Coronary artery (tissue), 2 donors: ENCODE data around the gene NSUN4.
"Not testable (repeated sequence)": the region's sequence is repeated elsewhere in the genome, so short reads cannot be mapped to it uniquely, and the experiment has no call there.

Experiments
- DNase-seq: peaks from one replicate; pipeline ENCODE4 v3.0.0-alpha.2; 2017; ENCODE audit warnings: low spot score
- H3K27ac ChIP-seq, 2 donors: fragments of 200-600 bp; sonication (generic); one replicate each; pipeline ENCODE4 v1.5.1; 2016 to 2019
- H3K4me3 ChIP-seq: fragments of 200-600 bp; sonication (generic); 2 replicates; pipeline ENCODE4 v1.5.1; 2016; ENCODE audit warnings: mild to moderate bottlenecking, moderate library complexity
- CTCF ChIP-seq: fragments of 200-600 bp; sonication (generic); IDR thresholded peaks from one replicate; pipeline ENCODE4 v1.5.1; 2019; ENCODE audit warnings: antibody characterized with exemption

The NSUN4 gene

GRCh38 chr1:46333300-46334029 lies 7.1 kb upstream of the NSUN4 start:
- no peak for DNase-seq
- no peak for TF ChIP-seq CTCF

GRCh38 chr1:46334030-46334384 lies 6.6 kb upstream of the NSUN4 start:
- TF ChIP-seq CTCF, result no peak
- no peak for DNase-seq
- H3K27ac ChIP-seq, result no peak overlapping the region
- H3K4me3 ChIP-seq, result no peak overlapping the region

More at GRCh38 chr1:46333300-46334029, 7.1 kb upstream of the NSUN4 start:
- Histone ChIP-seq H3K27ac (no peak overlapping the region), H3K4me3 (no peak overlapping the region)

GRCh38 chr1:46335081-46335480 lies 5.5 kb upstream of the NSUN4 start:
- Histone ChIP-seq H3K27ac (no peak overlapping the region), H3K4me3 (no peak overlapping the region)
- TF ChIP-seq CTCF, result no peak
- no peak for DNase-seq

- not testable (repeated sequence) for H3K4me3 ChIP-seq, H3K27ac ChIP-seq, DNase-seq
Observed at GRCh38 chr1:46337409-46337808, 3.2 kb upstream of the NSUN4 start.

GRCh38 chr1:46341222-46342083 lies 846 bp downstream of the NSUN4 start:
- Histone ChIP-seq H3K27ac (peak overlapping the region; percentile 93 to 95), H3K4me3 (peak overlapping the region; percentile 79)
- no peak for DNase-seq
- no peak for TF ChIP-seq CTCF

GRCh38 chr1:46342084-46342656 lies 1.6 kb downstream of the NSUN4 start:
- TF ChIP-seq CTCF, result no peak
- Histone ChIP-seq H3K27ac (peak overlapping the region; percentile 93 to 95), H3K4me3 (no peak overlapping the region)
- DNase-seq, result no peak

GRCh38 chr1:46342677-46343350 lies 2.2 kb downstream of the NSUN4 start:
- H3K27ac ChIP-seq, result peak overlapping the region in 1 of 2 donors; percentile 95
- H3K4me3 ChIP-seq, result no peak overlapping the region
- TF ChIP-seq CTCF, result no peak
- DNase-seq, result no peak
